Left lung (tissue), 10 donors: ENCODE data around the gene MMP24. TPM values are rescaled to one million over a fixed set of nuclear protein-coding genes. Genes with fewer than 3 reads are reported as not detected.

Experiments used
- ATAC-seq: fragments of 200-7000 bp; cut with Tn5 transposase; one replicate; pipeline ENCODE4 v1.9.1; 2020; ENCODE audit warnings: moderate library complexity
- DNase-seq, 4 donors: peaks; one replicate each; pipeline ENCODE4 v3.0.0-alpha.2; 2013 to 2020
- H3K27ac ChIP-seq, 2 donors: fragments of 200-600 bp; sonication (generic) in 1 of 2; one replicate each; pipeline versions ENCODE4 v1.5.0 to v1.8.0; 2020 to 2021
- H3K27me3 ChIP-seq, 2 donors: fragments of 200-600 bp; sonication (generic) in 1 of 2; one replicate each; pipeline versions ENCODE4 v1.5.0 to v1.8.0; 2020 to 2021
- H3K36me3 ChIP-seq, 2 donors: fragments of 200-600 bp; sonication (generic) in 1 of 2; one replicate each; pipeline versions ENCODE4 v1.5.0 to v1.8.0; 2020 to 2021
- H3K4me1 ChIP-seq, 2 donors: fragments of 200-600 bp; one replicate each; pipeline ENCODE4 v1.8.0; 2021
- H3K4me3 ChIP-seq, 2 donors: fragments of 200-600 bp; sonication (generic) in 1 of 2; one replicate each; pipeline versions ENCODE4 v1.5.0 to v1.8.0; 2020 to 2021; ENCODE audit warnings: mild to moderate bottlenecking in 1 of 2
- H3K9me3 ChIP-seq, 2 donors: fragments of 200-600 bp; sonication (generic) in 1 of 2; one replicate each; pipeline versions ENCODE4 v1.5.0 to v1.8.0; 2020 to 2021
- intact Hi-C, 2 donors: fragments of 100-400 bp; cut with DNase I; formaldehyde crosslinking; loops; one replicate each; pipeline versions ENCODE4 v1.11.2 to v1.14.2; 2022
- polyA plus RNA-seq, 6 donors: library from polyadenylated mRNA; unstranded; fragments of 120-200 nt; gene quantifications; one replicate each; pipeline ENCODE4 v1.2.1, GENCODE V29; 2013; ENCODE audit not compliant: insufficient read length in 6 of 6
- total RNA-seq, 2 donors: library from RNA; stranded (reverse); fragmentation: NEBNext Ultra II Directional; extraction: Animal tissue kit (Norgen Biotek cat#: 25700); gene quantifications; one replicate each; pipeline ENCODE4 v1.2.1, GENCODE V29; 2021
- TF ChIP-seq, protein P1 (sequence below), 2 donors: fragments of 200-600 bp; sonication (generic) in 1 of 2; IDR thresholded peaks; one replicate each; pipeline versions ENCODE4 v1.5.0 to v1.8.0; 2021; ENCODE audit warnings: antibody characterized with exemption in 2 of 2
- donor health status: DM: no; HTN: yes; CAD: no.
- donor health status: DM: no; HTN: no; CAD: no.

Gene MMP24
- total and polyA plus RNA-seq, 8 donors = 1.3 to 24.9 (median 1.9) TPM

DNA sequence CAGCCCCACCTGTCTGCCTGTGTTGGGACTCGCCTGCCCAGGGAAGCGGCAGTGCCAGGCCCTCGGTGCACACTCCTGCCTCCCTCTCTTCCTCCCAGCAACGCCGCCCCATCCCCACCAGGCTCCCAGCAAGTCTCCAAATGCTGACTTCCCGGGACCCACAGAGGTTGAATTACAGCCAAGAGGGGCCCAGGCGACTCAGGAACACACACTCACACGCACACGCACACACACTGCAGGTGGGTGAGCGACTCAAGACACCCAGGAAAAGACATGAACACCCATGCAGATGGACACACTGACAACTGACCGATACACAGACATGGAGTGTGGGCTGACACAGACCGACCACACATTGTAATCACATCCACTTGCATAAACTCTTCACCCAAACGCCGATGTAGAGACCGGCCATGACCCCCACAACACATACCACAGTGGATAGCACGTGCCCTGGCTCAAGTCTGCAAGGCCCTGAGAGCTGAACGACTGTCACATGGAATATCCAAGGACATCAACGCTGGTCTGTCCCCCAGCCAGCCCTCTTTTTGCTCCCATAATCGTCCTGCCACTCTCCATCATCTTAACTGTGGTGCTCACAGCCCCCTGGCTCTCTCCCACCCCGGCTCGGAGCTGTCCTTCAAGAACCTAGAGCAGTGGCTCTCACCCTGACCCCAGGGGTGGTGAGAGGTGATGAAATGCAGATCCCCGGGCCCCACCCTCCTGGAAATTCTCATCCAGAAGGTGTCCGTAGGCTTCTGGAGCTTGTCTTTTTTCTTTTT lies 66.2 kb downstream of the MMP24 start:
- no peaks in the 10 kb centered on the region for H3K36me3 ChIP-seq
- no peaks in the 10 kb centered on the region for H3K9me3 ChIP-seq
- intact Hi-C loops = no loop called here
- peaks cover 0 to 52% of the 10 kb centered on the region in 2 donors for H3K27me3 ChIP-seq
- TF ChIP-seq, protein P1, sequence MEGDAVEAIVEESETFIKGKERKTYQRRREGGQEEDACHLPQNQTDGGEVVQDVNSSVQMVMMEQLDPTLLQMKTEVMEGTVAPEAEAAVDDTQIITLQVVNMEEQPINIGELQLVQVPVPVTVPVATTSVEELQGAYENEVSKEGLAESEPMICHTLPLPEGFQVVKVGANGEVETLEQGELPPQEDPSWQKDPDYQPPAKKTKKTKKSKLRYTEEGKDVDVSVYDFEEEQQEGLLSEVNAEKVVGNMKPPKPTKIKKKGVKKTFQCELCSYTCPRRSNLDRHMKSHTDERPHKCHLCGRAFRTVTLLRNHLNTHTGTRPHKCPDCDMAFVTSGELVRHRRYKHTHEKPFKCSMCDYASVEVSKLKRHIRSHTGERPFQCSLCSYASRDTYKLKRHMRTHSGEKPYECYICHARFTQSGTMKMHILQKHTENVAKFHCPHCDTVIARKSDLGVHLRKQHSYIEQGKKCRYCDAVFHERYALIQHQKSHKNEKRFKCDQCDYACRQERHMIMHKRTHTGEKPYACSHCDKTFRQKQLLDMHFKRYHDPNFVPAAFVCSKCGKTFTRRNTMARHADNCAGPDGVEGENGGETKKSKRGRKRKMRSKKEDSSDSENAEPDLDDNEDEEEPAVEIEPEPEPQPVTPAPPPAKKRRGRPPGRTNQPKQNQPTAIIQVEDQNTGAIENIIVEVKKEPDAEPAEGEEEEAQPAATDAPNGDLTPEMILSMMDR (IDR thresholded peaks at IDR 0.05) = no peak
- no peak overlapping the region for H3K4me3 ChIP-seq
- ATAC-seq = no peak
- no peaks in the 10 kb centered on the region for H3K4me1 ChIP-seq
- peak in 1 of 4 donors; percentile 71 for DNase-seq
- H3K27ac ChIP-seq = no peak overlapping the region

DNA sequence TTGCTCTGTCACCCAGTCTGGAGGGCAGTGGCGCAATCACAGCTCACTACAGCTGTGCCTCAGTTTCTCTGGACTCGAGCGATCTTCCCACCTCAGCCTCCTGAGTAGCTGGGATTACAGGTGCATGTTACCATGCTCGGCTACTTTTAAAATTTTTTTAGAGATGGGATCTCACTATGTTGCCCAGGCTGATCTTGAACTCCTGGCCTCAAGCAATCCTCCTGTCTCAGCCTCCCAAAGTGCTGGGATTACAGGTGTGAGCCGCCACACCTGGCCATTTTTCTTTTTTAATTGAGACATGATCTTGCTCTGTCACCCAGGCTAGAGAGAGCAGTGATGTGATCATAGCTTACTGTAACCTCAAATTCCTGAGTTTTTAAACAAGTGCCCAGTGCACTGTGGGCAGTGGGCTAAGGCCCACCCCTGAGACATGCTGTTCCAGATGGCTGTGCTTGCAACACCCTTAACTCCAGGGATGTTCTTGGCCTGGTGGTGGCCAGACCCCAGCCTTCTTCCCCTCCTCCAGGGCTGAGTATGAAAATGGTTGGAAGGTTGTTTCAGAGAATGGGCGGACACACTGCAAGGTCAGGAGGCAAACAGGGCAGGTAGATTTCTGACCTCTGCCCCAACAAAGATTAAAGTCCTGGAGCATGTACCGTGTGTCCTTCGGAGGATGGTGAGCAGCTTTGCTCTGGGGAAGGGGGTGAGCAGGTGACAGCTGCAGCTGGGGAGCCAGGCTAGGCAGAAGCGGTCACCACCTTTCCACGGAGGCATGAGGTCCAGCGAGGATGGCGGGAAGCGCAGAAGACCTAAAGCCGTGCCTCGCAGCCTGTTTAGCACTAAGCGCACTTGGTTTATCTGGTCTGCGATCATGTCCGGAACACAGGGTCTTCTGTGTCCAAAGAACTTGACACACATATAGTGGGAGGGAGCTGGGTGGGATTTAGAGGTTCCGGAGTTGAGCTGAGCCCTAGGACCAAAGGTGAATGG lies 67.1 kb downstream of the MMP24 start:
- Histone ChIP-seq H3K27me3 (peaks cover 0 to 52% of the 10 kb centered on the region in 2 donors), H3K9me3 (no peaks in the 10 kb centered on the region), H3K4me1 (no peaks in the 10 kb centered on the region), H3K36me3 (no peaks in the 10 kb centered on the region), H3K4me3 (no peak overlapping the region), H3K27ac (no peak overlapping the region)
- DNase-seq (no peak), ATAC-seq (no peak)
- intact Hi-C loops = no loop called here
- TF ChIP-seq, protein P1 (IDR thresholded peaks at IDR 0.05) = no peak

DNA sequence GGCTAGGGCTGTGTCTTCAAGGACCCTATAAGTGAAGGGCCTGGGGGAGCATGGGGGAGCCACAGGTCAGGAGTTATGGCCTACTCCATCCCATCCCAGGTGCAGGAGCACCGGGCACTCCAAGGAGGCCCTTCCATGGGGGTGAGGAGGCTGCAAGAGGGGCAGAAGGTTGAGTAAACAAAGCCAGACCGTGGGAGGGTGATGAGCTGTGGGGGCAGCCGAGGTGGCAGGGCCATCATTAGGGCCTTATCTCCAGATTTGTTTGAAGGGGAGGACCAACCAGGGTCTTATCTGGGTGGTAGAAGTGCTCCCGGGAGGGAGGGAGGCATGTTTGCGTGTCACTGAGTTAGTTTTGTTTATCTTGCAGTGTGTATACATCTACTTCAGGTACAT lies 67.8 kb downstream of the MMP24 start:
- H3K4me3 ChIP-seq = no peak overlapping the region
- H3K9me3 ChIP-seq = no peaks in the 10 kb centered on the region
- no peaks in the 10 kb centered on the region for H3K36me3 ChIP-seq
- ATAC-seq (no peak), DNase-seq (no peak)
- no peak overlapping the region for H3K27ac ChIP-seq
- peaks cover 0 to 52% of the 10 kb centered on the region in 2 donors for H3K27me3 ChIP-seq
- intact Hi-C loops = no loop called here
- no peaks in the 10 kb centered on the region for H3K4me1 ChIP-seq
- TF ChIP-seq, protein P1 (IDR thresholded peaks at IDR 0.05) = no peak

DNA sequence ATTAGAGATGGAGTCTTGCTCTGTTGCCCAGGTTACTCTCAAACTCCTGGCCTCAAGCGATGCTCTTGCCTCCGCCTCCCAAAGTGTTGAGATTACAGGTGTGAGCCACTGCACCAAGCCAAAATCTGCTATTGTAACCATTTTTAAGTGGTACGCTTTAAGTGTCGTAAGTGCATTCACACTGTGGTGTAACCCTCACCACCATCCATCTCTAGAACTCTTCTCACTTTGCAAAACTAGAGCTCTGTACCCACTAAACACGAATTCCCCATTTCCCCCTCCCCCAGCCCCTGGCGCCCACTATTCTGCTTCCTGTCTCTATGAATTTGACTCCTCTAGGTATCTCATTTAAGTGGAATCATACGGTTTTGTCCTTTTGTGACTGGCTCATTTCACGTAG lies 68.6 kb downstream of the MMP24 start:
- Histone ChIP-seq H3K27ac (no peak overlapping the region), H3K36me3 (no peaks in the 10 kb centered on the region), H3K4me1 (no peaks in the 10 kb centered on the region), H3K27me3 (peaks cover 0 to 52% of the 10 kb centered on the region in 2 donors), H3K4me3 (no peak overlapping the region), H3K9me3 (no peaks in the 10 kb centered on the region)
- intact Hi-C loops = no loop called here
- no peak for DNase-seq
- TF ChIP-seq, protein P1 (IDR thresholded peaks at IDR 0.05) = no peak
- ATAC-seq = no peak

DNA sequence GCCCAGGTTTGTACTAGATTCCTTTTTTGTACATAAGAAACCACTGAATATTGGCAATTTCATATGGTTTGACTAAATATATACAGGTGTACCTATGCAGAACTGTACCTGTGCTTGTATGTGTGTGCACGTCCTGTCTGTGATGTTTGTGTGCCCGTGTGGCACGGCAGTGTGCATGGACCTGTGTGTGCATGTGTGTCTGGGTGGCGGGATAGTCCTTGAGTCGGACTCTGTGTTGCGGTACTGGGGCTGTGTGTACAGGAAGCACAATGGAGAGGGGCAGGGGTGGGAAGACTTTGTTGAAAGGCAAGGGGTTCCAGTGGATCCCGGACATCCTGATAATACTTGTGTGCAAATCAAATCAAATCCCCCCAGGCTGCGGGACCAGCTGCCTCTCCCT lies 69.2 kb downstream of the MMP24 start:
- DNase-seq (no peak), ATAC-seq (no peak)
- Histone ChIP-seq H3K4me3 (no peak overlapping the region), H3K9me3 (no peaks in the 10 kb centered on the region), H3K4me1 (no peaks in the 10 kb centered on the region), H3K27ac (no peak overlapping the region), H3K36me3 (no peaks in the 10 kb centered on the region), H3K27me3 (peaks cover 0 to 52% of the 10 kb centered on the region in 2 donors)
- TF ChIP-seq, protein P1 (IDR thresholded peaks at IDR 0.05) = no peak
- intact Hi-C loops = no loop called here
